Globus pallidus (tissue), 1 donor: Measurements from ENCODE around the gene SENP2.
A peak's percentile ranks its signal among the peaks of the same experiment; 100 is the strongest.
"Not testable (repeated sequence)": the region's sequence is repeated elsewhere in the genome, so short reads cannot be mapped to it uniquely, and the experiment has no call there.

ENCODE experiments used
- DNase-seq: peaks from one replicate; pipeline ENCODE4 v3.0.0-alpha.2; 2015; ENCODE audit warnings: low spot score

The SENP2 gene

DNA sequence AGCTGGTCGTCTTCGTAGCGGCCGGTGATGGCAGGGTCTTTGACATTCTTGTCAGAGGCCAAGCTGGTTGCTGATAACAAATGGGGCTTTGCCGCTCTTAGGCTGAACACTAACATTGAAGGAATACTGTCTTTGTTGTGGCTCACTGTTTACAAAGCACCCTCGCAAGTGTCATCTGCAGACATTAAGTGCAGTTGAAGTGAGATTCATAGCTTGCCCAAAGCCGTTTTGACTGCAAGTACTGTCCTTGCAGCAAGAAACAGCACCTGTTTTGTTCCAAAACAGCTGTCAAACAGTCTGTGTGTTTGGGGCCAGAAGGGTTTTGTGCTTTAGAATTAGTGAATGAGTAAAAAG is 568 bp downstream of the SENP2 start:
- no peak for DNase-seq

DNA sequence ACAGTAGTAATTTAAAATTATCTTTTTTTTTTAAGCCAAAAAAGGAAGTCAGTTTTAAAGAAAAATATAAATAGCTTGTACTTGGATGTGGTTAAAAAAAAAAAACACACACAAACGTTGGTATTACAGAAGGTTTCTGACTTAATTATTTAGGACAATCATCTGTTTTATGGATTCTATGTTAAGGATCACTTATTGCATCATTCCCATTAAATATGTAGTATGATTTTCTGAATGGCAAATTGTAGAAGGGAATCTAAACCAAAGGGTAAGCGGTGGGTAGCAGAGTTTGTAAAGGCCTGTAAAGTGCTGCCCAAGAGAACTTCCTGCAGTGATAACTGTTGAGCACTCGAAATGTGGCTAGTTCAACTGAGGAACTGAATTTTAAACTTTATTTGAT is 8.0 kb downstream of the SENP2 start:
- DNase-seq, result no peak

DNA sequence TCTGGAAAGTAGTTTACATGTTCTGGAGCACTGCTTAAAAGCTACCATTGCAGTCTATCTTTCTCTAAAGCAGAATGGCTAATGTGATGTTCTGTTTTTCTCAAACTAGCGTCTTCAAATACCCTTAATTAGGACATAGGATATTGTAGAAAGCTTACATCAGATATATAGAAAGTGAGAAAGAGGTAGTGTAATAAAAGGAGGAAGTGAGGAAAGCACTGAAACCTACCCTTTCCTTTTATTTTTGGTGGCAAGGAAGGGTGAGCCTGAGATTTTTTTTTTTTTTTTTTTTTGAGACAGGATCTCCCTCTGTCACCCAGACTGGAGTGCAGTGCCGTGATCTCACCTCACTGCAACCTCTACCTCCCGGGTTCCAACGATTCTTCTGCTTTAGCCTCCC is 9.4 kb downstream of the SENP2 start:
- no peak for DNase-seq

DNA sequence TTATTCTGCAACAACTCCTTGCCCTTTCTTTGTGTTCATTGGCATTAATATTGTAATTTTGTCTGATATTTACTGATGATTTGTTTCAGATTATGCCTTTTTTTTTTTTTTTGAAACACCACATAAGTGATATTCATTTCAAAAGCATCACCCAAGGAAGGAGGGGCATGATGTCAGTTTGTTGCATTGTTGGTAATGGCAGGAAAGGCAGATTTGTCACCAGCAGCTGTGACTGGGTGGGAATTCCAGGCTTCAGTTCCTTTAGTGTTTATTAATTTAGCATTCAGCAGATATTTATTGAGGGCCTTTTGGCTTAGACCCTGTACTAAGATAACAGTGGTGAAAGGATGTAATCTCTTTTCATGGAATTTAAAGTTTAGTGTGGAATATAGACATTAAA is 19.5 kb downstream of the SENP2 start:
- no peak for DNase-seq

DNA sequence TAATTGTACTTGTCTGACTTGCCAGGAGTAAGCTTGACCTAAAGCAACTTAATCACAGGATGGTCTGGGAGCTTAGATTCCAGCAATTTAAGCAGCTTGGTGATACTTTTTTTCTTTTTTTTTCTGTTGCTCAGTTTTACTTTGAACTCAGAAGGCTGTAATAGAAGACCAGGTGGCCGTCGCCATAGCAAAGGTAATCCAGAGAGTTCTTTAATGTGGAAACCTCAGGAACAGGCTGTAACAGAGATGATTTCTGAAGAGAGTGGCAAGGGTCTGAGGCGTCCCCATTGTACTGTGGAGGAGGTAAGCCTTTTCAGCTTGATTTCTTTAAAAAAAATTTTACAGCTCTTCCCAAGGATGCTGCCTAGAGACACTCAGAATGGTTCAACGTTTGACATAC is 20.1 kb downstream of the SENP2 start:
- no peak for DNase-seq

DNA sequence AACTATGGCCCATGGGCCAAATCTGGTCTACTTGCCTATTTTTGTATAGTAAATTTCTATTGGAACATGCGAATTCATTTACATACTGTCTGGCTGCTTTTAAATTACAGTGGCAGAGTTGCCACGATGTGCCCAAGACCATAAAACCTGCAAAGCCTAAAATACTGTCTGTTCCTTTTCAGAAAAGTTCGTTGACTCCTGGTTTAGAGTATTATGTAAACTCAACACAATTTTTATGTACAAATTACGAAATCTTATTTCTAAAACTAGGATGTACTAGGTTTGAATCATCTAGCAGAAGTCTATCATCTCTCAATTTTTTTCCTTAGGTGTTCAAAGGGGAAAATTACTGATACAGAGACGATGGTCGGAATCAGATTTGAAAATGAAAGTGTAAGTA is 26.9 kb downstream of the SENP2 start:
- DNase-seq, result no peak

DNA sequence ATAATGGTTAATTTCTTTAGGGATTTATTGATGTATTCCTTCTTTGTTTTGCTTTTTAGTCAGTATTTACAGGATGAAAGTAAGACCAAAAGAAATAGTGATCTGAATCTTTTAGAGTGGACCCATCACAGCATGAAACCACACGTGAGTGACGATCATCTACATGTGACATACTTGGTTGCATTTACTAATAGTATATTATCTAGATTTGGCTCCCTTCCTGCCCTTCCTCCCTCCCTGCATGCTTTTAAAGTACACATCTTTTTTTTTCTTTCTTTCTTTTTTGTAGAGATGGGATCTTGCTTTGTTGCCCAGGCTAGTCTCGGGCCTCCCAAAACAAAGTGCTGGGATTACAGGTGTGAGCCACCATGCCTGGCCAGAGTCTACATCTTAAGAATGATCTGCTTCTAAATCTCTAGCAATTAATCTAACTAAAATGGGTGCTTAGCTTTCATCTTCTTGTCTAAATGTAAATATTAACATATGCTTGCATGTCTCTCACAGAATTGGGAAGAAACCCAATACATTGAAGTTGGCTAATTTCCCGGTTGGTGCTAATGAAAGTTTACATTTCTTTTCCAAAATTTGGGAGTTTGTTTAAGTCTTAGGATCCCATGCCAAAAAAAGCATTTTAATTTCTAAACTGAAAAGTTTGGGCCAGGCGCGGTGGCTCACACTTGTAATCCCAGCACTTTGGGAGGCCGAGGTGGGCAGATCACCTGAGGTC is 38.0 kb downstream of the SENP2 start:
- DNase-seq, result no peak

DNA sequence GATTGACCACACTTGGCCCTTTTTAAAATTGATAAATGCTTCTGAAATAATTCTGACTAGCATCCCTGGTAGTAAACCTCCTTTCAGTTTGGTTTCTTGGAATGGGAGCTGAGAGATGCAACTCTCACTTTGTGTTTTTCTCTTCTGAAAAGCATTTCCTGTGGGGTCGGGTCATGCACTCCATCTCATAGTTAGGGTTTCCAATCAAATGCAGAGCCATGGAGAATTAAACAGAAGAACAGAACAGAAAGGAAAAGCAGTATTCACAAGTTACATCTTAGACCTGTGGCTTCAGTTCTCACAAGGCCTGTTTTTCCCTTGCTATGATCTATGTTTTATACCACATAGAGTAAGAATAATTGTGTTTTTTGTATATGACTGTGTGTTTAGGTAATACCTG is 39.7 kb downstream of the SENP2 start:
- no peak for DNase-seq

DNA sequence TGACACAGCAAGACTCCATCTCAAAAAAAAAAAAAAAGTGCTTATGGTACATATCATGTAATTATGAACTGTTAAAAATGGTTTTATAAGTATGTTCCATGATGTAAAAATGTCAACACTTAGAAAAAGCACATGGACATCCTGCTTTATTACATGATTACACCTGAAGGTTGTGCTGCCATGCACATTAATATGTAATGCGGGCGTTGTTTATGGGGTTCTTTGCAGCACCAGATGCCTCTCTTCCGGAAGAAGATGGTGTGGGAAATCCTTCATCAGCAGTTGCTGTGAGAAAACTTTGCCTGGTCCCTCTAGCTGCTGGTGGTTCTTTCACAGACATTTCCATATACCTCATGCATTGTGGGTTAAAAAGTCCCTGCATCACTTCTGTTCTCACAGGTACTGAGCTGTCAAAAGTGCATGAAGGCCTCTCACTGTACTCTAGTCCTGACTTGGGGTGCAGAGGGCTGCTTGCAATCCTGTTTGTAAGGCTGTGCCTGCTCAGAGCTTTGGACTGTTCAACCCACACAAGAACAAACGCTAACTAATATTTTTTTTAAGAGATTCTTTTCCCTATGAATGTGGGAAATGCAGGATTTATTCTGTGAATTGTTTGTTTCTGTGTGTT is 43.6 kb downstream of the SENP2 start:
- no peak for DNase-seq

DNA sequence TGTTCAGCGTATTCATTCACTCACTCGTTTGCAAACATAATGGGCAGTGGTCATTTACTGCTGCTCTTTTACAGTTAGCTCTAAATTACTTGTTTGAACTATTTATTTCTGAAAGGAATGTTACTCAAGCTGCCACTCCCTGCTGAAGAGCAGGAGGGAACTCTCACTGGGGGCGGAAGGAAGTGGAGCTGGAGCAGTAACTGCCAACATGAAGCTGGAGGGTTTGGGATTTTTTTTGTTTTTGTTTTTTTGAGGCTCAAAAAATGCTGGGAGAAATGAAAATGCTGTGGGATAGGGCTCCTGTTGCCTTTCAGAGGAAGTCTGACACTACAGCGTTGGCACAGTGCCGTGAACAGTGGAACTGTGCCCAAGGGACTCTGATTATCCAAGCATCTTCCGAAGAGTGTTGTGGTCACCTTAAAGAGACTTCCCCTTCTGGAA is 44.1 kb downstream of the SENP2 start:
- peak; percentile 34 for DNase-seq

DNA sequence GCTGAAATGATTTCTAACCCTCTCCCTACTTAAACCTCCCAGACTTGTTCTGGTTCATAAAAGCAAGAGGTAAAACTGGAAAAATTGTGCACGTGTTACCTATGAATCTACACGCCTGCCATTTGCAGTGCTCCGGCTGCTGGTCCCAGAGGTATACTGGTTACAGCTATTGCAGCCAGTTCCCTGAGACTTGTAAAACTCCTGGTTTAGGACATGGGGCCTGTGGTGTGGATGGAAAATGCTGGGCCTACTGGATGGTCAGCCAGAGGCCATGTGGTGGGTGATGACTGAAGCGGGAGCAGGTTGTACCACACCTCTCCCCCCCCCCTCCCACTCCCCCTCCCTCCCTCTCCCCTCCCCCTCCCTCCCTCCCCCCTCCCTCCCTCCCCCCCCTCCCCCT is 45.0 kb downstream of the SENP2 start:
- no peak for DNase-seq

DNA sequence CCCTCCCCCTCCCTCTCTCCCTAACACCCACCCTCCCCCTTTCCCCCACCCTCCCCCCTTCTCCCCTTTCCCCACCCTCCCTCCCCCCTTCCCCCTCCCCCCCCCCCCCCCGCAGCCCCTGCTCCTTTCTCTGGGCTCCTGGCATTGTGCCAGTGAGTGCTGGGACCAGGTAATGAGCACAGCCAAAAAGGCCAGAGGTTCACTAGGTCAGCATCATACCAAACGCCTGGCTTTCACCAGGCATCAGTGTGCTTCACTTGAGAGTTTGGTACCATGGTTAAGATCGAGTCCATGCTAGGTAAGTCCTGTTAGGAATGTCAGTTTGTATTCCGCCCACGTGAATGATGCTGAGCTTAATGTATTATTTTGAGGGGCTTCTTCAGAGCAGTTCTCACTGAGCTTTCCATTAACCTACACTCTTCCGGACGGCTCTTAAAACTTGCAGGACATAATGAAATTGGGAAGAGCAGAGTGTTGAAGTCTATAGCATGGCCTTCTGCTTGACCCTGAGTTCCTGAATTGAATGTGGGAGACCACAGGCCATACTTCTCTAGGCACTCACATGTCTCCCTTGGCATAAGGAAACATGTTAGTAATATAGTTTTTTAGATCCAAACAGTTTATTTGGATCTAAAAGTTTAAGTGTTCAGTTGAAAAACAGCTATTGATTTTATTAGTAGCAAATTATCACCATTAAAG is 45.6 kb downstream of the SENP2 start:
- no peak for DNase-seq

DNA sequence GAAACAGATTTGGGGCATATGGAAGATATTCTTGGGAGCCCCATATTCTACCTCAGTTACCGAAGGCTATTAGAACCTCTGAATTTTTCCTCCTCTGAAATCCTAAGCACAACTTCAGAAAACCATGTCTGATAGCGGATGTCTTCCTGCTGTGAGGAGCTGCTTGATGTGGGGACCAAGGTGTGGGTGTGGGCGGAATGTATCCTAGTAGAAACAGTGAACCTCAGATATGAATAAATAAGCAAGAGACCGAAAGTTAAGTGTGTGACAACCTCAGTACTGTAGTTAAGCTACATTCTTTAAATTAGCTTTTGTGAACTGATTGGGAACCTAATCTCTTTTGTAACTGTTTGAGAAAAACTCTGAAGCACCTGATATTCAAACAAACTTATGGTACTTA is 46.9 kb downstream of the SENP2 start:
- DNase-seq, result no peak

DNA sequence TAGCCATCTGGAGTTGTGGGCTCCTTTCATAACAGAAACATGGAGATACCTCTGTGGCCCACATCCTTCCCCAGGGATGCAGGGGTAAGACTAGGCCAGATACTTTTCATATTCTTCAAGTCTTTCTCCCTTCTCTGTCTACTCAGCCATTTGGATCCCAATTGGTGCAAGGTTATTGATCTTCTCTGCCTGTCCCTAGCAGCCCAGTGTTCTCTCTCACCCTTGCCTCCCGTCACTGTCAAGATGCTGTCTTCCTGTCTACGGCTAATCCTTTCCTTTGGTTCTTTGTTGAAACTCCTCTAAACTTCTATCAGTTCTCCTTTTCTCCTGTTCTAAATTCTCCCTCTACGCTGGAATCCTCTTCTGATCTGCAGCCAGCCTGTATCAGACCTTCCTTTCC is 51.3 kb downstream of the SENP2 start:
- DNase-seq, result no peak

DNA sequence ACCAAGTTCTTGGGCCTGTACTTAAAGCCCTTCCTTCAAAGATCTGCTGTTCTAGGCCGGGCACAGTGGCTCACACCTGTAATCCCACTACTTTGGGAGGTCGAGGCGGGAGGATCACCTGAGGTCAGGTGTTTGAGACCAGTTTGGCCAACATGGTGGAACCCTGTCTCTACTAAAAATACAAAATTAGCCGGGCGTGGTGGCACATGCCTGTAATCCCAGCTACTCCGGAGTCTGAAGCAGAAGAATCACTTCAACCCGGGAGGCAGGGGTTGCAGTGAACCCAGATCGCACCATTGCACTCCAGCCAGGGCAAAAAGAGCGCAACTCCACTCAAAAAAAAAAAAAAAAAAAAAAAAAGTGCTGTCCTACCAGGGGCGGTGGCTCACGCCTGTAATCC is 52.6 kb downstream of the SENP2 start:
- not testable (repeated sequence) for DNase-seq

DNA sequence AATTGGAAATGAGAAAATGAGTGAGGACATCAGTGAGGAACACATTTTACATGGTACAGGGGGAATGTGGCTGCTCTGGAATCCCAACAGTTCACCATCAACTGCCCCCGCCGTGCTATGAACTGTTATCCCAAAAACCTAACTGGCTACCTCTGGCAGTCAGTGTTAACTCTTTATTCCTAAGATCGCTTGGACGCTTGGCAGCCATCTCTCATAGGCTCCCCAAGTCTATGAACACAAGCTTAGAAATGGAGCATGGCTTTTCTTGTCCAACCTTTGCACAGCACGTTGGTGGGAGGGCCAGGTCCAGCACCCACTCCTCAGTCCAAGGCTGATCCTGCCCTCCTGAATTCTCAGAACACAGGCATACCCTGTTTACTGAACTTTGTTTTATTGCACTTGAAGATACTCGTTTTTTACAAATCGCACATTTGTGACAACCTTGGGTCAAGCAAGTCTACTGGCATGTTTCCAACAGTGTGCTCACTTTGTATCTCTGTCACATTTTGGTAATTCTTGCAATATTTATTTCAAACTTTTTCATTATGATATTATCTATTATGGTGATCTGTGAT is 53.6 kb downstream of the SENP2 start:
- no peak for DNase-seq

DNA sequence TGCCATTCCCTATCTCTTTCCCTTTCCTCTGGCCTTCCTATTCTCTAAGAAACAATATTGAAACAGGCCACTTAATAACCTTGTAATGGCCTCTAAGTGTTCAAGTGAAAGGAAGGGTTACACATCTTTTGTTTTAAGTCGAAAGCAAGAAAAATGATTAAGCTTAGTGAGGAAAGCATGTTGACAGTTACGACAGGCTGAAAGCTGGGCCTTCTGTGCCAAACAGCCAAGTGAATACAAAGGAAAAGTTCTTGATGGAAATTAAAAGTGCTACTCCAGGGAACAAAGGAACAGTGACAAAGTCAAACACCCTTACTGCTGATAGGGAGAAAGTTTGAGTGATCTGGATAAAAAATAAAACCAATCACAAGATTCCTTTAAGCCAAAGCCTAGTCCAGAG is 54.2 kb downstream of the SENP2 start:
- no peak for DNase-seq

DNA sequence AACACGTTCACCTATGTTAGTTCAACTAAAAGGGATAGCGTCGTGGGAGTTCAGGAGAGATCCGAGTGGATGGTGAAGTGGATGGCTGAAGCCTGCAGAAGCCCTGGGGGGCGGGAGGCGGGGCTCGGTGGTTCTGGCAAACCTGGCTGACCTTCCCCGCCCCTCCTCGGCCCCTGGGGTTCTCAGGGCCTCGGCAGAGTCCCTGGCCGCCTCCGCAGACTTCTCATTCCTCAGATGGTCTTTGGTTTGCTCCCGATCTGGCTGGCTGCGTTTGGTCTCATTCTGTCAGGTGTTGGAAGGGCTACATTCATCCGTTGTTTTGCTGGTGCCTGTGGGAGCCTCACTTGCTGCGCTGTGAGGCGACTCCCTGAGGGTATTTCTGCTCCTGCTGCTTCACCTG is 59.1 kb downstream of the SENP2 start:
- not testable (repeated sequence) for DNase-seq

DNA sequence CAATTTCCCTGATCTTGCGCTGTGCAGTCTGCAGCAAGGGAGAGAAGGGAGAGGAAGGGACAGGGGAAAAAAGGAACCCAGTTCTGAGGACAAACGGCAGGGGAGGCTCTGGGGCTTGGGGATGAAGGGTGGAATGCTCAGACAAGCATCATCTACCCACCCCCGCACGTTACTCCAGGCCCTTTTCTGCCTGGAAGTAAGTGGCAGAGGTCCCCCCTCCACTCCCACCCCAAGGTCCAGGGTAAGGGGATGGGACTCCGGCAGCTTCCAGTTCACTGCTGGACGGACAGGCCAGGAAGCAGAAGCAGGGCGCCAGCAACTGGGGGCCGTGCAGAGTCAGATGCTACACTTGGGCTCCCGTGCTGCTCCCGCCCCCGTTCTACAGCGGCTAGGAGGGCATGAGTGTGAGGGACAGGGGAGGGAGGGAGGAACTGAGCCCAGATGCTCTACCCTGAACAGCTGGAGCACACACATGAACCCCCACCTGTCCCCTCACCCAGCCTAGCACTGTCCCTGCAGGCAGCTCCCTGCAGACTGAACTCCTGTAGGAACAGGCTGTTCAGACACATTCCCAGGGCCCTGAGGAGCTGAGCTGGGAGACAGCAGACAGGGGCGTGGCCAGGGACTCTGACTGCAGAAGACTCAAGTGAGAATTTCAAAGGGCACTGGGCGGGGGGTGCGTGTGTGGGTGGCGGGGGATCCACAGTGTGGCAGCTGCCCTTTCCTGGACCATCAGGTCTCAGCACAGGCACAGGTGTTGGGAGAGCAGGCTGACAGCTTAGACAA is 59.7 kb downstream of the SENP2 start:
- no peak for DNase-seq

DNA sequence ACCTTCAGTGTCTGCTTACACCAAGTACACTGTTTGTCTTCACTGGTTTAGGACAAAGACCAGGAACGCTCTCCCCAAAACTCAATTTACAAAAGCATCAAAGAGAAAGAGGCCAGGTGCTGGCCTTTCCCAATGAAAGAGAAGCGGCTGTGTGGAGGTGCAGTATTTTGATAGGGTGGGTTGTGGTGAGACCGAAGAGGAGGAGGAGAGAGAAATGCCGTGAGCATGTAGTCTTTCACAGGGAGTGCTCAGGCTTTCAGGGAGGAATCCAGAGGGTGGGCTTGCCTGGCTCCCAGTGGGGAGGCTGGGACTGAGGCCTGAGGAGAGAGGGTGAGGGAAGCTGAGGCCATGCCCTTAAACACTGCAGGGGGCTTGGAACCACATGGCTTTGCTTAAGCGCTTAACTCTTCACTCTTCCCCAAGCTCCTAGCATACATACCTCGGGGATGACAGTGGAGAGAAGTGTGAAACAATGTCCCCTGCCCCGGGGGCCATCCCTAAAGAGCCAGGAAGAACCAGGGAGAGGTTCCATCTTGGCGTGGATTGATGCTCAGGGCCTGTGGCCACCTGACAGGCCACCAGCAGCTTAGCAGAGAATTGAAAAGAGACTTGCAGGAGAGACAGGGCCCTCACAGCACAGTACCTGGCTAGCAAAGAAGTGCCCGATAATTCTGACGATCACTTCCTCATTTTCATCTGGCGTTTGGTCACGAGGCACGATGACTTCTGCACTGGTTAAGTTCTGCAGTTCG is 60.5 kb downstream of the SENP2 start:
- DNase-seq, result no peak

DNA sequence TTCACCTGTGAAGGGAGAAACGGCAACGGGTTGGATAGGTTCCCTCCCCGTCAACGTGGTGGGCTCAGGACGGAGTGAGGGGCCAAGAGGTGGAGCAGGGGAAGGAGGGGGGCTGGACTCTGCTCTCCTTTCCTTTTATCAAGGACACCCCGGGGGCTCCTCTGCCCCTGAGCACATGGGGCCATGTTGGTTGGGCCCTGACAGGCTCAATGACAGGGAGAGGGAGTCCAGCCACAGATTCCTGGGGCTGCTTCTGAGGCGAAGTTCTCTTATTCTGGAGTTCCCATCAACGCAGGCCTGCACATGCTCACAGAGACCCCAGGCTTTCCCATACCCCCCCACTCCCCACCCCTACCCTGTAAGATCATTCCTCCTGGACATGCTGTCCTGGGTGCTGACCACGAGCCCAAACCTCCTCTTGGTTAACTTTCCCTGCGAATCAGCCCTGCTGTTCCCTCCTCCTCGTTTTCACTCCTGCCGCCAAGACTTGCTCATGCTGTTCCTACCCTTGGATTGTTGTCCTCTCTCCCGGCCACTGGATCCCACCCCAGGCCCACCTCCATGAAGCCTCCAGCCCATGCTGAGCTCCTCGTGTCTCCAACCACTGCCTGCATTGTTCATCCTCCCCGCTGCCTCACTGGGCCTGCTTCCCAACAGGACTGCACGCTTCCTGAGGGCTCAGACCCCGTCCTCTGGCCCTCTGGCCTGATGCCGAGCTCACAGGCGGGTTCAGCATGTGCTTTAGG is 61.2 kb downstream of the SENP2 start:
- DNase-seq, result no peak
